ENCODE measurements around the gene TBC1D1.

TBC1D1 gene

GRCh38 chr4:38040619-38041018 lies 149.7 kb downstream of the TBC1D1 start:
- in situ Hi-C loops (cut with MboI; ENCODE audit: low sequenced_read_pairs): loop anchor here (25.0 kb wide), 1 partner anchor 578 kb away; a partner anchor contains a TSS

GRCh38 chr4:38044060-38044459 lies 153.2 kb downstream of the TBC1D1 start:
- in situ Hi-C loops (cut with MboI; ENCODE audit: low sequenced_read_pairs): loop anchor here (25.0 kb wide), 1 partner anchor 582 kb away; a partner anchor contains a TSS

- in situ Hi-C loops (cut with MboI; ENCODE audit: low sequenced_read_pairs): loop anchor here (25.0 kb wide), 1 partner anchor 583 kb away; a partner anchor contains a TSS
These were observed 154.6 kb downstream of the TBC1D1 start for GRCh38 chr4:38045289-38045988.

DNA sequence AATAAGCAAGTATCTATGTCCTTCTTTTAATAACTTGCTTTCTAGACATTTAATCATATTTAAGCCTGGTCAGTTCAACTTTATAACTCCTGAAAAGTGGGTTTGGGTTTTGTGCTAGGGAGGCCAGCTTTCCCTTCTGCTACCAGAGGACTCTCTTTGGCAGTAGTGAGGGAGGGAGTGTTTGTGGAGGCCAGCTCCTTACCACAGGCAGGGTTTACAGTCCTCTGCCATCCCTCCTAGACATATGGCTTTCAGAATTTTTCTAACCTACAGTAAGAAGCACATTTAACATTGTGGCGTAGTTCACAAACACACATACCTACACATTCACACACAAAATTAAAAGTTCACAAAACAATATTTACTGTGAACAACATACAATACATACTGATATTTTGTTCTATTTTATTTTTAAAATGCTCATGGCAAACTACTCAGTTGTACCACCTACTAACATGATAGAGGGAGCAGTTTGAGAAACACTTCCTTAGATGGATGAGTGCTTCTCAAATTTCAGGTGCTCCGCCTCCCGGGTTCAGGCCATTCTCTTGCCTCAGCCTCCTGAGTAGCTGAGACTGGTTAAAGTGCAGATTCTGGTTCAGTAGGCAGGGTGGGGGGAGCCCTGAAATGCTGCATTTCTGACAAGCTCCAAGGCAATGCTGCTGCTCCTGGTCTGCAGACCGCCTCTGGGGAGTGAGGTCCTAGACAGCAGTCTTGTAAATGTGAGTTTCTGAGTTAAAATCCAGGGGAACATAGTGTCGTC lies 156.0 kb downstream of the TBC1D1 start:
- in situ Hi-C loops (cut with MboI; ENCODE audit: low sequenced_read_pairs): loop anchor here (25.0 kb wide), 1 partner anchor 585 kb away; a partner anchor contains a TSS

GRCh38 chr4:38049545-38050170 lies 158.8 kb downstream of the TBC1D1 start:
- in situ Hi-C loops (cut with MboI; ENCODE audit: low sequenced_read_pairs): loop anchor here (25.0 kb wide), 2 partner anchors 263 to 587 kb away; a partner anchor contains a TSS

DNA sequence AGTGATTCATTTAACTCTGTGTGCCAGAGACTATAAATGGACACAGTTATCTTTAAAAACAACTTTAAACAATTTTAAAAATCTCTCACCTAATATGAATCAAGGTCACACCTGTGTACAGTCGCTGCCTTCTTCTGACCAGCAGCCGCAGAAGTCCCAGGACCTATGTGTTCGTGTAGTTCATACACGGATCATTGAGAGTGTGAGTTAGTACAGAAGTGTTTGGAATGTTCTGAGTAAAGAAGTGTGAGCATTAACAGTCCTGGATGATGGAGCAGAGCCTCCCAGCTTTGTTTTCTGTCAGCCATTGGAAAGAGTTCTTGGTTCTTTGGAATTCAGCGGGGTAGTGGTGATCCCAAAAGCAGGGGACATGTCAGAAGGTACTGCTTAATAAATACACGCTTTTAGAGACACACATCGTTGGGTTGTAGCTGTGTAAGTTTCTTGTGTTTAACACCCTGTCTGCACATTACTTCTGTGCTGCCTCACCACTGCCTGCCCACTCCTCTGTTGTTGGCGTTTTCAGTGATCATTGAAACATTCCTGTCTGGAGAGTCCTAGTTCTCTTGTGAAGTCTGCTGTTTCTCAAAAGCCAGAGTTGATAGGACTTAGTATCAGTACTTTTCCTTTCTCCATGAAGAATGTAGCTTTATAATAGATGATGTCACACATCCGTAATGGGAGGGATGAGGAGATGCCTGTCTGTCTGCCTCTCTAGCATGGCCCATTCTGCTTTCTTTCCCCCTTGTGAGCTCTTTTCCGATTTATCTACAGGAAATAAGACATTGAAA lies 159.9 kb downstream of the TBC1D1 start:
- in situ Hi-C loops (cut with MboI; ENCODE audit: low sequenced_read_pairs): loop anchor here (25.0 kb wide), 1 partner anchor 262 kb away; no protein-coding TSS in a partner anchor

DNA sequence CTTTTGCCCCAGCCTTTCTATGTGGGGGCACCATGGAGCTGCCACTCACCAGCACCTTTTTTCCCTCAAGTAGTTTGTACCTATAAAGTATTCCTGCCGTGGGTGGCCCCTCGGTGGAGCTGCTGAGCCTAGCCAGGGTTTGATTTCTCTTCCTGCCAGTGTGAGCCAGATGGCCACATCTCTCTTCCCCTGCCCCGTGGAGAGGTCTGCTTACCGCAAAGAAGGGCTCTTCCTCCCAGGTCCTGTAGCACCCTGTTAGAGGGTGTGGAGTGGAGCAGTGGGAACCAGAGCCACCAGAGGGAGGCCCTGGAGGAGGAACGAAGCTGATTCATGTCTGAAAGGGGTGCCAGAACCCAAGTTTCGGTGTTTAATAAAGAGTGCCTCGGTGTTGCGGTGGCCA lies 164.7 kb downstream of the TBC1D1 start:
- in situ Hi-C loops (cut with MboI; ENCODE audit: low sequenced_read_pairs): loop anchor here (25.0 kb wide), 1 partner anchor 257 kb away; no protein-coding TSS in a partner anchor

DNA sequence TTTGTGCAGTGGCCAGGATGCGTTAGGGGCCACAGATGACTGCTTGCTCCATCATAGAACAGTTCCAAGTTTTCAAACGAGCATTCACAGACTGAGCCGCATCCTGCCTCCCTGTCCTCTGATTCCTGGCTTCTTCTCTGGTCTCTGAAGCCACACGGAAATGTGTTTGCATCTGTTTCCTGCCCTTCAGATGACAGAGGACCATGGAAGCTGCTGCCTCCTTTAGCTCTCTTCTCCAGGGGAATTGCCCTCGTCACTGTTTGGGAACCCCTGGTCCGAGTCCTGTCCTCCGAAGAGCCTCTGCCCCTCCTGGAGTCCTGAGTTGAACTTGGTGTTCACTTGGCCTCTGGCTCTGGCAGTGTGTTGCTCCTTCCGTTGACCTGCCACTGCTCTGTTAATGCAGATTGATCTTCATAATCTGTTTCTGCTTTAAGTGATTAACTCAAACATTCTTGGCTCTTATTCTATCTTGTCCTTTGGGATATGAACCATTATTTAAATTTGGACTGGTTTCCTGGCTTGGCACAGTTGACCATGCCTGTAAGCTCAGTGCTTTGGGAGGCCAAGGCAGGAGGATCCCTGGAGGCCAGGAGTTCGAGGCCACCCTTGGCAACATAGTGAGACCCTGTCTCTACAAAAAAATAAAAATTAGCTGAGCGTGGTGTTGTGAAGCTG lies 165.3 kb downstream of the TBC1D1 start:
- in situ Hi-C loops (cut with MboI; ENCODE audit: low sequenced_read_pairs): loop anchor here (25.0 kb wide), 1 partner anchor 256 kb away; no protein-coding TSS in a partner anchor

DNA sequence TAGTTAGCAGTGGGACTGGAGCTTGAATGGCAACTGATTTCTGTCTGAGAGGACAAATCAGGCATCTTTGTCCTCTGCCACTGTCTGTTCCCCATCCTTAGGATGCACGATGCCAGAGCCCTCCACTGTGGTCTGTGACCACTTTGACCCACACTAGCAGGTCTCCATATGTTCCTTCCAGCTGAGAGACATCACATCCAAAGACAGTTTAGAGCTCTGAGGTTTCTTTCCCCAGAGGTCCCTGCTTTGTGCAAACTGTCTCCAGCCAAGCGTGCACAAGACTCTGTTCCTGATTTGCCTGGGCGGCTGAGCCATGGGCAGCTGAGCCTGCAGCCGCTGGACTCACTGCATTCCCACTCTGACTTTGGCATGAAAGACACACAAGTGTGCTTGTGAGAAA lies 167.3 kb downstream of the TBC1D1 start:
- in situ Hi-C loops (cut with MboI; ENCODE audit: low sequenced_read_pairs): loop anchor here (25.0 kb wide), 1 partner anchor 254 kb away; no protein-coding TSS in a partner anchor

GRCh38 chr4:38060829-38061431 lies 170.0 kb downstream of the TBC1D1 start:
- in situ Hi-C loops (cut with MboI; ENCODE audit: low sequenced_read_pairs): loop anchor here (25.0 kb wide), 1 partner anchor 251 kb away; no protein-coding TSS in a partner anchor

DNA sequence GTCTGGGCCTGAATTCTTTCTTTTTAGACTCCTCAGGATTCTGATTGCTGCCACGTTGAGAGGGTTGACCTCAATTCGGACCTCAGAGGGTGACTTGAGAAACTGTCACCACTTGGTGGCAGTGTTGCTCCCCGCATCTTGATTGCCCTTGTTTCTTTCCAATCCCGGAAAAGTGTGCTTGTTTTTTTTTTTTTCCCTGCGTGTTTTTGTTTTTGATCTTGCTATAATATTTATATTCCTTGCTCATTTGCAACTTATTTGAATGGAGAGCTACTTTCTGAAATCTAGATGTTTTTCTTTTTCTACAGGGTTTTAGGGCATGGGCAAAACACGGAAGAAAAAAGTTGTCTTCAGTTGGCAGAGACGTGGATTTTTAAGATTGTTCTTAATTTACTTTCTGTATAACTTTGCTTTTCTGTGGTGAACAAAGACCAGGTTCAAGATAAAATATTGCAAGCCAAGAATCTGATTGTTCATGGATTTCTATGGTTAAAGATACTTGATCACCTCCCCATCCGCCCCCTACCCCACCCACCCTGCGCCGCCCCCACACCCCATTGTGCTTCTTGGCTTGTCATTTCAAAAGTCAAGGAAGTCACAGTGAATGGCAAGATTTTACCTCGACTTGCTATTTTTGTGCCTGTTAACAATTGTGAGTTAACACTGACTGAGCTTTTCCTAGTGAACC lies 171.3 kb downstream of the TBC1D1 start:
- in situ Hi-C loops (cut with MboI; ENCODE audit: low sequenced_read_pairs): loop anchor here (25.0 kb wide), 1 partner anchor 250 kb away; no protein-coding TSS in a partner anchor

GRCh38 chr4:38062776-38063097 lies 171.9 kb downstream of the TBC1D1 start:
- in situ Hi-C loops (cut with MboI; ENCODE audit: low sequenced_read_pairs): loop anchor here (25.0 kb wide), 1 partner anchor 250 kb away; no protein-coding TSS in a partner anchor

DNA sequence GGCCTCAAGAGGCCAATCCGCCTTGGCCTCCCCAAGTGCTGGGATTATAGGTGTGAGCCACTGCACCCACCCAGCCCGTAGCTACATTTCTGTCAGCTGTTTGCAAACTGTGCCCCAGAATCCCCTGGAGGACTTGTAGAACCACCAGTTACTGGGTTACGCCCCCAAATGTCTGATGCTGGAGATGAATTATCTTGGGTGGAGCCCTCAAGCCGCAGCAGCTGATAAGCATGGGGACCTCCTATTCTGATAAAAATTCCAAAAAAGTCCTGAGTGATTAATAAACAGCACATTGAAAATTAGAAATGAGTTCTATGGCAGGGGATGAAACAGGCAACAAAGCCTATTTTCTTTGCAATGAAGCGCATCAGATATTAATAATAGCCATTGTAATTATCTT lies 174.3 kb downstream of the TBC1D1 start:
- in situ Hi-C loops (cut with MboI; ENCODE audit: low sequenced_read_pairs): loop anchor here (25.0 kb wide), 1 partner anchor 247 kb away; no protein-coding TSS in a partner anchor

- in situ Hi-C loops (cut with MboI; ENCODE audit: low sequenced_read_pairs): loop anchor here (25.0 kb wide), 1 partner anchor 246 kb away; no protein-coding TSS in a partner anchor
These were observed 175.0 kb downstream of the TBC1D1 start for GRCh38 chr4:38065900-38066299.

DNA sequence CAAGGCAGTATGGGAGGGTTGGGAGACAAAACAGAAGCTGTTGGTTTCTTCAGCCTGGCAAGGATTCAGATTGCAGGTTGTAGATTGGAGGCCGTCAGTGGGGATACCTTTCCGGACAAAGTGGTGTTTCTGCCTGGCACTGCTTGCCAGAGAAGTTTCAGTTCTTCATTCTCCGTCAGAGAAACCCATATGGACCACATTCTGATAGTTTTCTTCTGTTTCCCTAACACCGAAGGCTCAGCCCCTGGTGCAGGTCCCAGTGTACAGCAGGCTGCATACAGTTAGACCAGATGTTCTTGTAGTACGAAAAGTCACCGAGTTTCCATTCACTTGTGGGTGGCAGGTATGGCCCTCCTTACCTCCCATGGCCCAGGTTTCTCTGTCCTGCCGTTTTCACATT lies 176.6 kb downstream of the TBC1D1 start:
- in situ Hi-C loops (cut with MboI; ENCODE audit: low sequenced_read_pairs): loop anchor here (25.0 kb wide), 1 partner anchor 245 kb away; no protein-coding TSS in a partner anchor

DNA sequence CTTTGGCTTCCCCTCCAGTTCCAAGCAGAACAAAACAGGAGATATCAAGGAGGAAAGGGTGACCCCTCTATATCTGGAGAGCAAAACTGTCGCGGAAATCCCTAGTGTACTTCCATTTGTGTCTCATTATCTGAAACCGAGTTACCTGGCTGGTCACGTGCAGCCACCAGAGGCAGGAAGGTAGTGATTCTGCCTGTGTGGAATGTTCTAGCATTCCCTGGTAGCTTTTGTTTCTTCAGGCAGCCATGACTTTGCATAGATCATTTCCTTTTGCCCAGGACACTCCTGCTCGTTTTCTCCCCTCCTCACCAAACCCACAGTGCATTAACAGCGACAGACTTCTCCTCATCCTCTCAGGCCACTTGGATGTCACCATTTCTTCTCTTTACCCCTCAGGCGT lies 177.2 kb downstream of the TBC1D1 start:
- in situ Hi-C loops (cut with MboI; ENCODE audit: low sequenced_read_pairs): loop anchor here (25.0 kb wide), 1 partner anchor 244 kb away; no protein-coding TSS in a partner anchor

DNA sequence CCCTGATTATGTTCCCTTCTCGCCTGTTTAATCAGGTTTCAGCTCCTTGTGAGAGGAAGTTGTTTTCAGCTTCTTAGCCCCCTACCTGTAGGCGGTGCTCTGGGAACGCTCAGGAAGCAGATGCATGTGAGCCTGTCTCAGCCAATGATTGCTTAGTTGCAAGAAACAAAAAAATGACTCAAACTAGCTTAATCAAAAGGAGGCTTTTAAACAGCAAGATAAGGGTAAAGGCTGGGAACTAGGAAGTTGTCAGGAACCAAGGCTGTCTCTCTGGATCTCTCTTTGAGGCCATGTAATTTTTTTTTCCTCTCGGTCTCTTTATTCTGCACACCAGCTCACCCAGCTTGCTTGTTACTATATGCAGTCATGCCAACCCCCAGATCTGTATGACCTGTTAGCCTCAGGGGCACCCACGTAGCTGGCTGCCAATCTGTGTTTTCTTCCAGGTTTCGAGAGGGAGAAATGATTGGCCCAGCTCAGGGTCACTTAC lies 178.4 kb downstream of the TBC1D1 start:
- in situ Hi-C loops (cut with MboI; ENCODE audit: low sequenced_read_pairs): loop anchor here (25.0 kb wide), 1 partner anchor 243 kb away; no protein-coding TSS in a partner anchor

- in situ Hi-C loops (cut with MboI; ENCODE audit: low sequenced_read_pairs): loop anchor here (10.0 to 25.0 kb wide), 3 partner anchors 103 to 663 kb away; no protein-coding TSS in a partner anchor
These were observed 181.0 kb downstream of the TBC1D1 start for GRCh38 chr4:38071801-38072431.

Data from HL-60/S4 (cell line).